Ishikawa (cell line): ENCODE data around the gene IRF8.

Experiments
- CEBPB ChIP-seq: IDR thresholded peaks from 2 replicates; pipeline ENCODE4 v1.6.1; 2012
- CREB1 ChIP-seq: IDR thresholded peaks from 2 replicates; pipeline ENCODE4 v1.6.1; 2012; ENCODE audit warnings: low read depth
- EGR1 ChIP-seq: IDR thresholded peaks from 2 replicates; pipeline ENCODE4 v1.6.1; 2012
- EP300 ChIP-seq: IDR thresholded peaks from 2 replicates; pipeline ENCODE4 v1.6.1; 2012; ENCODE audit warnings: borderline replicate concordance
- FOXM1 ChIP-seq: IDR thresholded peaks from 2 replicates; pipeline ENCODE4 v1.6.1; 2012; ENCODE audit warnings: low read depth, borderline replicate concordance
- MAX ChIP-seq: IDR thresholded peaks from 2 replicates; pipeline ENCODE4 v1.6.1; 2012
- NFIC ChIP-seq: IDR thresholded peaks from 2 replicates; pipeline ENCODE4 v1.6.1; 2012
- RAD21 ChIP-seq: IDR thresholded peaks from 2 replicates; pipeline ENCODE4 v1.6.1; 2012; ENCODE audit warnings: low read depth
- REST ChIP-seq: IDR thresholded peaks from 2 replicates; pipeline ENCODE4 v1.6.1; 2012; ENCODE audit warnings: low read depth, mild to moderate bottlenecking
- TAF1 ChIP-seq: IDR thresholded peaks from 2 replicates; pipeline ENCODE4 v1.6.1; 2012; ENCODE audit warnings: low read depth, mild to moderate bottlenecking
- TCF12 ChIP-seq: IDR thresholded peaks from 2 replicates; pipeline ENCODE4 v1.6.1; 2012; ENCODE audit warnings: low read depth
- TEAD4 ChIP-seq: IDR thresholded peaks from 2 replicates; pipeline ENCODE4 v1.6.1; 2012
- USF1 ChIP-seq: IDR thresholded peaks from 2 replicates; pipeline ENCODE4 v1.6.1; 2012
- YY1 ChIP-seq: IDR thresholded peaks from 2 replicates; pipeline ENCODE4 v1.6.1; 2012; ENCODE audit warnings: low read depth
- ZBTB7A ChIP-seq: IDR thresholded peaks from 2 replicates; pipeline ENCODE4 v1.6.1; 2012; ENCODE audit warnings: low read depth

The IRF8 gene

GRCh38 chr16:85959686-85960085, 60.7 kb downstream of the IRF8 start:
- TF ChIP-seq CREB1: no peak
- TF ChIP-seq CEBPB: no peak
- TF ChIP-seq TCF12: no peak
- TF ChIP-seq EP300: no peak
- no peak for TF ChIP-seq TAF1
- no peak for TF ChIP-seq USF1
- TF ChIP-seq RAD21: no peak
- no peak for TF ChIP-seq TEAD4
- TF ChIP-seq MAX: no peak
- TF ChIP-seq FOXM1: no peak

- TF ChIP-seq CEBPB: no peak
- no peak for TF ChIP-seq NFIC
- TF ChIP-seq TAF1: no peak
- no peak for TF ChIP-seq YY1
- no peak for TF ChIP-seq TEAD4
- TF ChIP-seq USF1: no peak
- no peak for TF ChIP-seq EGR1
- no peak for TF ChIP-seq TCF12
- TF ChIP-seq ZBTB7A: no peak
- no peak for TF ChIP-seq REST
Measured at GRCh38 chr16:85960486-85961046, 61.6 kb downstream of the IRF8 start.

GRCh38 chr16:85961988-85962915, 63.3 kb downstream of the IRF8 start:
- TF ChIP-seq RAD21: no peak
- peak; percentile 74 for TF ChIP-seq USF1
- no peak for TF ChIP-seq NFIC
- no peak for TF ChIP-seq CREB1
- TF ChIP-seq ZBTB7A: no peak
- TF ChIP-seq FOXM1: no peak
- no peak for TF ChIP-seq TCF12

GRCh38 chr16:85963753-85964285, 64.9 kb downstream of the IRF8 start:
- TF ChIP-seq EGR1 (no peak), USF1 (no peak), CREB1 (no peak), ZBTB7A (no peak), EP300 (no peak), FOXM1 (no peak), REST (no peak), MAX (no peak), TAF1 (no peak), CEBPB (no peak), TCF12 (no peak), YY1 (no peak)

GRCh38 chr16:85965125-85965524, 66.2 kb downstream of the IRF8 start:
- TF ChIP-seq TAF1 (no peak), CREB1 (no peak)
